Transverse colon (tissue), 4 donors: ENCODE measurements around the gene CNTN5.

Experiments used
- POLR2A ChIP-seq: fragments of 450-650 bp; IDR thresholded peaks from one replicate; pipeline ENCODE4 v1.6.1; 2016; ENCODE audit warnings: antibody characterized with exemption, mild to moderate bottlenecking, moderate library complexity
- POLR2AphosphoS5 ChIP-seq, 3 donors: sonication (generic); formaldehyde crosslinking; IDR thresholded peaks; one replicate each; pipeline ENCODE4 v1.6.1; 2016; ENCODE audit warnings: antibody characterized with exemption in 3 of 3
- TF ChIP-seq, protein P1 (sequence below), 5 experiments: fragments of 200-600 bp in 3 of 5; fragments of 450-650 bp in 2 of 5; sonication (generic) in 3 of 5; IDR thresholded peaks; 1 replicate in 2 of 5; 2 replicates in 3 of 5; pipeline ENCODE4 v1.5.1; 2016 to 2017; ENCODE audit warnings: antibody characterized with exemption in 5 of 5, inconsistent platforms in 3 of 5, mild to moderate bottlenecking in 2 of 5, moderate library complexity in 1 of 5

- TF ChIP-seq POLR2AphosphoS5 (IDR thresholded peaks at IDR 0.05), result no peak
- TF ChIP-seq, protein P1, sequence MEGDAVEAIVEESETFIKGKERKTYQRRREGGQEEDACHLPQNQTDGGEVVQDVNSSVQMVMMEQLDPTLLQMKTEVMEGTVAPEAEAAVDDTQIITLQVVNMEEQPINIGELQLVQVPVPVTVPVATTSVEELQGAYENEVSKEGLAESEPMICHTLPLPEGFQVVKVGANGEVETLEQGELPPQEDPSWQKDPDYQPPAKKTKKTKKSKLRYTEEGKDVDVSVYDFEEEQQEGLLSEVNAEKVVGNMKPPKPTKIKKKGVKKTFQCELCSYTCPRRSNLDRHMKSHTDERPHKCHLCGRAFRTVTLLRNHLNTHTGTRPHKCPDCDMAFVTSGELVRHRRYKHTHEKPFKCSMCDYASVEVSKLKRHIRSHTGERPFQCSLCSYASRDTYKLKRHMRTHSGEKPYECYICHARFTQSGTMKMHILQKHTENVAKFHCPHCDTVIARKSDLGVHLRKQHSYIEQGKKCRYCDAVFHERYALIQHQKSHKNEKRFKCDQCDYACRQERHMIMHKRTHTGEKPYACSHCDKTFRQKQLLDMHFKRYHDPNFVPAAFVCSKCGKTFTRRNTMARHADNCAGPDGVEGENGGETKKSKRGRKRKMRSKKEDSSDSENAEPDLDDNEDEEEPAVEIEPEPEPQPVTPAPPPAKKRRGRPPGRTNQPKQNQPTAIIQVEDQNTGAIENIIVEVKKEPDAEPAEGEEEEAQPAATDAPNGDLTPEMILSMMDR (IDR thresholded peaks at IDR 0.05), result no peak
- TF ChIP-seq POLR2A, result no peak
These were observed 533.6 kb downstream of the CNTN5 start for GRCh38 chr11:99554232-99554903.
